H1 (cell line): ENCODE data around the gene PHLDA1. TPM values are rescaled to one million over a fixed set of nuclear protein-coding genes. Genes with fewer than 3 reads are reported as not detected.

Source experiments
- CBX5 ChIP-seq: fragments of 300-800, 300-1000 bp; sonication (generic); IDR thresholded peaks from 2 replicates; pipeline ENCODE4 v1.7.1; 2016; ENCODE audit warnings: antibody characterized with exemption, low read length, low read depth
- GABPA ChIP-seq: IDR thresholded peaks from 2 replicates; pipeline ENCODE4 v1.6.1; 2011; ENCODE audit warnings: mild to moderate bottlenecking, low read length, moderate library complexity, borderline replicate concordance; ENCODE audit not compliant: insufficient read depth
- HDAC6 ChIP-seq: IDR thresholded peaks from one replicate; pipeline ENCODE4 v1.7.1; 2012; ENCODE audit warnings: low read depth, mild to moderate bottlenecking, inconsistent platforms, low read length, moderate library complexity
- POU5F1 ChIP-seq: IDR thresholded peaks from 2 replicates; pipeline ENCODE4 v1.6.1; 2011; ENCODE audit warnings: low read depth, mild to moderate bottlenecking, low read length, moderate library complexity
- RAD21 ChIP-seq, 2 experiments: IDR thresholded peaks in 1 of 2; conservative IDR thresholded peaks in 1 of 2; 2 replicates each; pipeline ENCODE4 v1.6.1; 2011; ENCODE audit warnings: low read depth in 2 of 2, low read length in 2 of 2, improper control_type of control experiment in 1 of 2, inconsistent platforms in 1 of 2, mild to moderate bottlenecking in 1 of 2, moderate library complexity in 1 of 2
- SIN3A ChIP-seq, 2 experiments: IDR thresholded peaks in 1 of 2; conservative IDR thresholded peaks in 1 of 2; 2 replicates each; pipeline ENCODE4 v1.6.1; 2011 to 2012; ENCODE audit warnings: low read length in 2 of 2, improper control_type of control experiment in 1 of 2, low read depth in 1 of 2, mild to moderate bottlenecking in 1 of 2
- SP1 ChIP-seq: IDR thresholded peaks from 2 replicates; pipeline ENCODE4 v1.6.1; 2011; ENCODE audit warnings: low read depth, low read length
- polyA plus RNA-seq, 7 experiments: library from polyadenylated mRNA; depleted of rRNA in 3 of 7; stranded (reverse) in 5 of 7; unstranded in 2 of 7; fragments of >200 nt in 5 of 7; fragments of 200-250 nt in 2 of 7; gene quantifications; 1 replicate in 5 of 7; 2 replicates in 1 of 7; 4 replicates in 1 of 7; pipeline versions ENCODE4 v1.2.1 to v1.2.3, GENCODE V29; 2011 to 2013; ENCODE audit warnings: missing spikeins in 2 of 7, mixed read lengths in 2 of 7
- total RNA-seq: library from RNA; stranded (reverse); fragmentation: NEBNext Ultra II Directional; extraction: Animal tissue kit (Norgen Biotek cat#: 25700); gene quantifications from 2 replicates; pipeline ENCODE4 v1.2.1, GENCODE V29; 2021
- TF ChIP-seq, protein P1 (sequence below): fragments of 300-600 bp; sonication (generic); IDR thresholded peaks from 2 replicates; pipeline ENCODE4 v1.7.1; 2012; ENCODE audit warnings: low read length, moderate library complexity, mild to moderate bottlenecking, inconsistent platforms; ENCODE audit not compliant: insufficient replicate concordance

Gene PHLDA1
- total and polyA plus RNA-seq, 2 of the 8 experiments (the other 6 are each of a cell fraction or from before 2014, with no cell fraction given), result 18.9 to 19.4 TPM

DNA sequence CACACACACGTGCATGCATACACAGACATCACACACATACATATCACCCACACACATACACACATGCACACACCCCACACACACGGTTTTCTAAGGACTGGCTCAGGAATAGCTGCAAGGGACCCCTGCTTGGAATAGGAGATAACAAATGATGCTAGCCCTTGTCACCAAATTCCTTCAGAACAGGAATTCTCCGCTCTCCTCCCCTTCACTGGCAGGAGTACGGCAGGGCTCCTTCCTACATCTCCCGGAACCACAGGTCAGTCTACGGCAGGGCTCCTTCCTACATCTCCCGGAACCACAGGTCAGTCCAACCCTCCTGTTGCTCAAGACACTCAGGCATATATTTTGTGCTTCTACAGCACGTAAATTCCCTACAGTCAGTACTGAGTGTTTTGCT lies 23.9 kb downstream of the PHLDA1 start (continued):
- TF ChIP-seq, protein P1, sequence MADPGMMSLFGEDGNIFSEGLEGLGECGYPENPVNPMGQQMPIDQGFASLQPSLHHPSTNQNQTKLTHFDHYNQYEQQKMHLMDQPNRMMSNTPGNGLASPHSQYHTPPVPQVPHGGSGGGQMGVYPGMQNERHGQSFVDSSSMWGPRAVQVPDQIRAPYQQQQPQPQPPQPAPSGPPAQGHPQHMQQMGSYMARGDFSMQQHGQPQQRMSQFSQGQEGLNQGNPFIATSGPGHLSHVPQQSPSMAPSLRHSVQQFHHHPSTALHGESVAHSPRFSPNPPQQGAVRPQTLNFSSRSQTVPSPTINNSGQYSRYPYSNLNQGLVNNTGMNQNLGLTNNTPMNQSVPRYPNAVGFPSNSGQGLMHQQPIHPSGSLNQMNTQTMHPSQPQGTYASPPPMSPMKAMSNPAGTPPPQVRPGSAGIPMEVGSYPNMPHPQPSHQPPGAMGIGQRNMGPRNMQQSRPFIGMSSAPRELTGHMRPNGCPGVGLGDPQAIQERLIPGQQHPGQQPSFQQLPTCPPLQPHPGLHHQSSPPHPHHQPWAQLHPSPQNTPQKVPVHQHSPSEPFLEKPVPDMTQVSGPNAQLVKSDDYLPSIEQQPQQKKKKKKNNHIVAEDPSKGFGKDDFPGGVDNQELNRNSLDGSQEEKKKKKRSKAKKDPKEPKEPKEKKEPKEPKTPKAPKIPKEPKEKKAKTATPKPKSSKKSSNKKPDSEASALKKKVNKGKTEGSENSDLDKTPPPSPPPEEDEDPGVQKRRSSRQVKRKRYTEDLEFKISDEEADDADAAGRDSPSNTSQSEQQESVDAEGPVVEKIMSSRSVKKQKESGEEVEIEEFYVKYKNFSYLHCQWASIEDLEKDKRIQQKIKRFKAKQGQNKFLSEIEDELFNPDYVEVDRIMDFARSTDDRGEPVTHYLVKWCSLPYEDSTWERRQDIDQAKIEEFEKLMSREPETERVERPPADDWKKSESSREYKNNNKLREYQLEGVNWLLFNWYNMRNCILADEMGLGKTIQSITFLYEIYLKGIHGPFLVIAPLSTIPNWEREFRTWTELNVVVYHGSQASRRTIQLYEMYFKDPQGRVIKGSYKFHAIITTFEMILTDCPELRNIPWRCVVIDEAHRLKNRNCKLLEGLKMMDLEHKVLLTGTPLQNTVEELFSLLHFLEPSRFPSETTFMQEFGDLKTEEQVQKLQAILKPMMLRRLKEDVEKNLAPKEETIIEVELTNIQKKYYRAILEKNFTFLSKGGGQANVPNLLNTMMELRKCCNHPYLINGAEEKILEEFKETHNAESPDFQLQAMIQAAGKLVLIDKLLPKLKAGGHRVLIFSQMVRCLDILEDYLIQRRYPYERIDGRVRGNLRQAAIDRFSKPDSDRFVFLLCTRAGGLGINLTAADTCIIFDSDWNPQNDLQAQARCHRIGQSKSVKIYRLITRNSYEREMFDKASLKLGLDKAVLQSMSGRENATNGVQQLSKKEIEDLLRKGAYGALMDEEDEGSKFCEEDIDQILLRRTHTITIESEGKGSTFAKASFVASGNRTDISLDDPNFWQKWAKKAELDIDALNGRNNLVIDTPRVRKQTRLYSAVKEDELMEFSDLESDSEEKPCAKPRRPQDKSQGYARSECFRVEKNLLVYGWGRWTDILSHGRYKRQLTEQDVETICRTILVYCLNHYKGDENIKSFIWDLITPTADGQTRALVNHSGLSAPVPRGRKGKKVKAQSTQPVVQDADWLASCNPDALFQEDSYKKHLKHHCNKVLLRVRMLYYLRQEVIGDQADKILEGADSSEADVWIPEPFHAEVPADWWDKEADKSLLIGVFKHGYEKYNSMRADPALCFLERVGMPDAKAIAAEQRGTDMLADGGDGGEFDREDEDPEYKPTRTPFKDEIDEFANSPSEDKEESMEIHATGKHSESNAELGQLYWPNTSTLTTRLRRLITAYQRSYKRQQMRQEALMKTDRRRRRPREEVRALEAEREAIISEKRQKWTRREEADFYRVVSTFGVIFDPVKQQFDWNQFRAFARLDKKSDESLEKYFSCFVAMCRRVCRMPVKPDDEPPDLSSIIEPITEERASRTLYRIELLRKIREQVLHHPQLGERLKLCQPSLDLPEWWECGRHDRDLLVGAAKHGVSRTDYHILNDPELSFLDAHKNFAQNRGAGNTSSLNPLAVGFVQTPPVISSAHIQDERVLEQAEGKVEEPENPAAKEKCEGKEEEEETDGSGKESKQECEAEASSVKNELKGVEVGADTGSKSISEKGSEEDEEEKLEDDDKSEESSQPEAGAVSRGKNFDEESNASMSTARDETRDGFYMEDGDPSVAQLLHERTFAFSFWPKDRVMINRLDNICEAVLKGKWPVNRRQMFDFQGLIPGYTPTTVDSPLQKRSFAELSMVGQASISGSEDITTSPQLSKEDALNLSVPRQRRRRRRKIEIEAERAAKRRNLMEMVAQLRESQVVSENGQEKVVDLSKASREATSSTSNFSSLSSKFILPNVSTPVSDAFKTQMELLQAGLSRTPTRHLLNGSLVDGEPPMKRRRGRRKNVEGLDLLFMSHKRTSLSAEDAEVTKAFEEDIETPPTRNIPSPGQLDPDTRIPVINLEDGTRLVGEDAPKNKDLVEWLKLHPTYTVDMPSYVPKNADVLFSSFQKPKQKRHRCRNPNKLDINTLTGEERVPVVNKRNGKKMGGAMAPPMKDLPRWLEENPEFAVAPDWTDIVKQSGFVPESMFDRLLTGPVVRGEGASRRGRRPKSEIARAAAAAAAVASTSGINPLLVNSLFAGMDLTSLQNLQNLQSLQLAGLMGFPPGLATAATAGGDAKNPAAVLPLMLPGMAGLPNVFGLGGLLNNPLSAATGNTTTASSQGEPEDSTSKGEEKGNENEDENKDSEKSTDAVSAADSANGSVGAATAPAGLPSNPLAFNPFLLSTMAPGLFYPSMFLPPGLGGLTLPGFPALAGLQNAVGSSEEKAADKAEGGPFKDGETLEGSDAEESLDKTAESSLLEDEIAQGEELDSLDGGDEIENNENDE, result no peak
- TF ChIP-seq HDAC6, result no peak
- TF ChIP-seq GABPA, result no peak
- TF ChIP-seq SP1, result no peak
- no peak for TF ChIP-seq POU5F1
- TF ChIP-seq SIN3A (conservative IDR thresholded peaks at IDR 0.05 in 1 of 2, IDR thresholded peaks at IDR 0.05 in 1 of 2; ENCODE audit: low read depth in 1 of 2, low read length in 2 of 2), result no peak
- no peak for TF ChIP-seq CBX5
- no peak for TF ChIP-seq RAD21 (IDR thresholded peaks at IDR 0.05 in 1 of 2, conservative IDR thresholded peaks at IDR 0.05 in 1 of 2; ENCODE audit: low read depth in 2 of 2, low read length in 2 of 2)
